ENCODE results near the gene MRPS27.
"Not testable (repeated sequence)": the region's sequence is repeated elsewhere in the genome, so short reads cannot be mapped to it uniquely, and the experiment has no call there.

The MRPS27 gene

DNA sequence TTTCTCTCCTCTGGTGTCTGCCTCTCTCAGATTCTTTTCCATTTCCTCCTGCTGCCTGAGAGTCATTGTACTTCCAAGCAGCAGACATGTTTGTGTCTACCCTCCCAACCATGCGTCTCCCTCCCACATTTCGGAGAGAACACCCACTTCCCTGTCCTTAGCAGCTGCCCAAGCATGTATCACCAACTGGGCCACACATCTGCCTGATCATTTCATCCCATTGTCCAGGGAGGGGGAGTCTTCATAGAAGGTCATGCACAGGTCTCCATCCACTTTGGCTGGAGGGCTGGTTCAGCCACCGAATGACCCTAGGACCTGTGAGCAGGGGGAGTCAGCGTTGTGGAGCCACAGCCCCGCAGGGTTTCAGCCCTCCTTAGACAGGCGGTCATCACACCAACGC, 137.4 kb downstream of the MRPS27 start:
- no peak for TF ChIP-seq CTCF (conservative IDR thresholded peaks at IDR 0.05)
- H3K27ac ChIP-seq = no peak overlapping the region

GRCh38 chr5:72180925-72181324, 139.1 kb downstream of the MRPS27 start:
- no peak for TF ChIP-seq CTCF (conservative IDR thresholded peaks at IDR 0.05)
- no peak overlapping the region for H3K27ac ChIP-seq

DNA sequence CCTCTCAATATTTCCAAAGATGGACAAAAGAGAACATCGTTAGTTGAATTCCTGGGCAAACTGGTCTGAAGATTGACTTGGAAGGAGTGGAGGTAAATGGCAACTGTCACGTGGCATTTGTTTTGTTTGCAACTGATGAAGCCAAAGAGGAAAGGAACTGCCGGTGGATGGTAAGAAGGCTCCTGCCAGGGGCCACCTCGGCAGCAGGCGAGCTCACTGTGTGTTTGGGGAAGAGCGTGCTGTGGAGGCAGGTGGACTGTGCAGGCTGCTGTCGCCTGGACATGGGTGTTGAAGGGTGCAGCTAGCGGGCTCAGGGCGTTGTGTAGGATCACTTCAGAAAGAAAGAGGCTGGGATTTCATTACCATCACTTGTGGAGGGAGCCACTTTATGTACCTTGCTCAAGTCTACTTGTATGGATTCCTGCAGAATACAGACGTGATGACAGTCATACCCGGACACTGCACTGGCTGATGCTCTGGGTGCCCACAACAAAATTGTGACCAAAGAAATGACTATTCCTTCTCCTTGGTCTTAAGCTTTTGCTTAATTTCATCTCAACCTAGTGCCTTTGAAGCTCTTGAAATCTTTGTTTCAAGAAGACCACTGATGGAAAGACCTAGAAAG, 140.1 kb downstream of the MRPS27 start:
- TF ChIP-seq CTCF (conservative IDR thresholded peaks at IDR 0.05) = no peak
- H3K27ac ChIP-seq = no peak overlapping the region

DNA sequence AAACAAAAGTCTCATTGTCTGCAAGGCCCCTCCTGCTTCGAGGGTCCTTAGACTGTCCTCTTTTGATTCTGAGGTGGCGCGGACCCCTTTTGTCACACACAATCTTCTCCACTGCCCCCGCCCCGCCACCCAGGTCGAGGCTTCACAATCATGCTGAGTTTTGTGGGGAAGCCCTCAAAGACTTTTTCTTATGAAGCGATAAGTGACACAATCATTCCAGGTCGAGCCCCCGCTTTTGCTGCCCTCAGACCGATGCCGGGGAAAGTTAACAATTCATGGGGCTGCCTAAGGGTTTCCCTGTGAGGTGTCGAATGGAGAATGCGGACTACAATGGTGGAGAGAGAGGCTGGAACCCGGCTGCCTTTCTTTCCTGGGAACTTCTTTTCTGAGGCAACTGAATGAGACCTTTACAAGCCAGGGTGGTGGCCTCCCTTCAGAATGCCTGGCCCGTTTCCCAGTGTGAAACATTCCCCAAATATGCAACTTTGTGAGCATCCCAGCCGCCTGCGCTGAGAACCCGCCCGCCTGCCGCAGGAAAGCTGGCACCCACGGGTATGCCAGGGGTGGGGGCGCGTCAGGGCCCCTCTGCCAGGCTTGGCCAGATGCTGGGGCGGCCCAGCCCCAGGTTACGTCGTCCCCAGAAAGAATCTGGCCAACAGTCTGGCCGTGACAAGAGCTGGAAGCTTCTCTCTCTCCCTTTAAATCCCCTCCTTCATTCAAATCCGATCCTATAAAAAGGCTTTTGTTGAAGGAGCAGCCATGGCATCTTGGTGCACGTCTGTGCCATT, 140.8 kb downstream of the MRPS27 start:
- TF ChIP-seq CTCF (conservative IDR thresholded peaks at IDR 0.05) = no peak

DNA sequence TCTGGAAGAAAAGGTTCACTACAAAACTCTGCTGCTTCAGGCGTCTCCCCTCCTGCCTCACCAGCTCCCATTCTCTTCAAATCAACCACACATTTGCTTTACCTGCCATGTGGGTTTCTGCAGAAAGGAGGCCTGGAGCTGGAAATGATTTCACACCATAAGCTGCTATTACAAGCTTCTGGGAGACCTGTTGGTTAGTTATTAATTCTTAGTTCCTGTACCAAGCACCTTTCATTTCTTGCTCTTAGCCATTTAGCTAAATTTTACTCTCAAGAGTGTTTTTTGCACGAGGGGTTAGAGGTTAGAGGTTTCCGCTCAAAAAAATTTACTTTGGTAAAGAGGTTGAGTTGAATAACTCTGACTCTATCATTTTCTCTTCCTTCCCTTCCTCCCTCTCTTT, 142.5 kb downstream of the MRPS27 start:
- no peak for TF ChIP-seq CTCF (conservative IDR thresholded peaks at IDR 0.05)
- no peak overlapping the region for H3K27ac ChIP-seq

More for the DNA sequence above, 140.8 kb downstream of the MRPS27 start:
- no peak overlapping the region for H3K27ac ChIP-seq

DNA sequence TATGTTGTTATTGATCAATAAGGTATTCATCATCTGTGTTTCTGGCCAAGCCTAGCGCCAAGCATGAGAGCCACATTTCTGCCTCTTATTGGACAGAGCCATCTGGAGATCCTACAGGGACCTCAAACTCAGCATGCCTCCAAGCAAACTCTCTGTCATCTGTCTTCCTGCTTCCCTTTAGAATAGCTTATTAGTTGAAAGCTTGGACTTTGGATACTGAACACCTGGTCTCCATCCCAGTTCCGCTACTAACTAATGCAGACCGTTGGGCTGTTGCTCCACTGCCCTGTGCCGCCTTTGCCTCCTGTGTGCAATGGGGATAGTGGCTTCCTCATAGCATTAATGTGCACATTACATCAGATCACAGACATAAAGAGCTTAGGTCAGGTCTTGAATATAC, 147.3 kb downstream of the MRPS27 start:
- TF ChIP-seq CTCF (conservative IDR thresholded peaks at IDR 0.05) = no peak
- H3K27ac ChIP-seq = no peak overlapping the region

DNA sequence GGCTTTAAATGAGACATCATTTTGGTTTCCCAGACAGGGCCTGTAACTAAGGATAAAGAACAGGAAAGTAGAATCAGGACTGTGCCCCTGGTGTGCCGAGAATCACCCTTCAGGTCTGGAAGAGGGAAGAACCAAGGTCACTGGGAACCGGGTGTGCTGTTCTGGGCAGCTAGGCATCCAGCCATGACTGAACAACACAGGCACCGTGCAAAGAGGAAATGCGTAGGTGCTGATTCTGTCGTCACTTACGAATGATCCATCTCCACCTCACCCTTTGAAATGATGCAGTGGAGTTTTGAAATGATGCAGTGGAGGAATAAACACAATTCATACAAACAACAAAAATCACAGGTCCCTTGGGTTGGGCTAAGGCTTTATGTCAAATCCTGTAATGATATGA, 148.4 kb downstream of the MRPS27 start:
- TF ChIP-seq CTCF (conservative IDR thresholded peaks at IDR 0.05) = no peak
- no peak overlapping the region for H3K27ac ChIP-seq

DNA sequence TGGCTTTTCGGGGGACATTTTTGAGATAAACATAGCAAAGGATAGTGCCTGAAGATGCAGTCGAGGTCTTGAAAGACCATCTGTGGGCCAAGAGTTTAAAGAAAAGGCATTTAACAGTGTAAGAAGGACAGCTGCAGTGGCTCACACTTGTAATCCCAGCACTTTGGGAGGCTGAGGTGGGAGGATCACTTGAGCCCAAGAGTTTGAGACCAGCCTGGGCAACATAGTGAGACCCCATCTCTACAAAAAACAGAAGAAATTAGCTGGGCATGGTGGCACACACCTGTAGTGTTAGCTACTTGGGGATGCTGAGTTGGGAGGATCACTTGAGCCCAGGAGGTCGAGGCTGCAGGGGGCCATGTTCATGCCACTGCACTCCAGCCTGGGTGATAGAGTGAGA, 148.9 kb downstream of the MRPS27 start:
- H3K27ac ChIP-seq = not testable (repeated sequence)

Measured in VCaP (cell line).